HepG2 (cell line): ENCODE results near the gene PRKAR2B. TPM values are rescaled to one million over a fixed set of nuclear protein-coding genes. Genes with fewer than 3 reads are reported as not detected.

ENCODE experiments used
- ATAC-seq: fragments of 200-7000 bp; cut with Tn5 transposase; 3 replicates; pipeline ENCODE4 v1.9.1; 2020; ENCODE audit warnings: mild to moderate bottlenecking, moderate library complexity
- BruUV-seq: library from RNA; stranded (reverse); fragments of 400-500 nt; replicated peaks from 2 replicates; lab custom pipeline; 2021; lab: Mats Ljungman, UMichigan
- CTCF ChIA-PET: fragments of 300-600 bp; formaldehyde crosslinking; extraction: SDS; loops from one replicate; lab custom pipeline; 2021; ENCODE audit warnings: low total read pairs, inconsistent platforms, low intra/inter-chr PET ratio; lab: Yijun Ruan, JAX
- POLR2A ChIA-PET: fragments of 350-600 bp; sonication (Branson Sonifier 250); formaldehyde crosslinking; loops from one replicate; lab custom pipeline; 2020; ENCODE audit warnings: antibody characterized with exemption, inconsistent platforms; lab: Yijun Ruan, JAX
- DNase-seq: peaks from one replicate; pipeline ENCODE4 v3.0.0-alpha.2; 2015; ENCODE audit warnings: low spot score
- FAIRE-seq: peaks from 3 replicates; lab custom pipeline; 2011; peaks lifted over from hg19 to GRCh38; lab: Jason Lieb, UNC
- H2AFZ ChIP-seq: one replicate; pipeline ENCODE4 v1.6.1; 2011; ENCODE audit warnings: low read length, inconsistent platforms
- H3K27ac ChIP-seq: fragments of 300-600 bp; 3 replicates; pipeline ENCODE4 v1.8.0; 2011; ENCODE audit warnings: mixed run types, mild to moderate bottlenecking, mixed read lengths, low read length, inconsistent platforms; ENCODE audit not compliant: insufficient read depth; ENCODE audit errors: extremely low read length
- H3K27me3 ChIP-seq, 2 experiments: fragments of 200-600 bp in 1 of 2; 2 replicates in 1 of 2; 3 replicates in 1 of 2; pipeline versions ENCODE4 v1.6.0 to v1.8.0; 2011; ENCODE audit warnings: low read length in 2 of 2, mild to moderate bottlenecking in 2 of 2, moderate library complexity in 2 of 2, inconsistent platforms in 1 of 2; ENCODE audit not compliant: insufficient read depth in 2 of 2, control insufficient read depth in 1 of 2
- H3K36me3 ChIP-seq, 2 experiments: fragments of 200-600 bp in 1 of 2; replicated peaks in 1 of 2; 2 replicates in 1 of 2; 3 replicates in 1 of 2; pipeline versions ENCODE4 v1.5.1 to v1.8.0; 2011; ENCODE audit warnings: low read length in 2 of 2, inconsistent platforms in 1 of 2; ENCODE audit not compliant: insufficient read depth in 2 of 2, control insufficient read depth in 1 of 2
- H3K4me1 ChIP-seq: 2 replicates; pipeline ENCODE4 v1.5.1; 2012; ENCODE audit warnings: low read length, inconsistent platforms; ENCODE audit not compliant: insufficient read depth
- H3K4me2 ChIP-seq: 2 replicates; pipeline ENCODE4 v1.6.0; 2011; ENCODE audit warnings: low read depth, low read length, inconsistent platforms
- H3K4me3 ChIP-seq, 3 experiments: fragments of 200-600 bp in 1 of 3; sonication (generic), shearing (Covaris generic) in 1 of 3; replicated peaks in 1 of 3; 2 replicates each; pipeline ENCODE4 v1.5.1; 2011 to 2016; ENCODE audit warnings: low read length in 3 of 3, inconsistent platforms in 2 of 3, low read depth in 2 of 3, mild to moderate bottlenecking in 2 of 3, control low read depth in 1 of 3, mixed read lengths in 1 of 3; ENCODE audit not compliant: insufficient read depth in 1 of 3
- H3K79me2 ChIP-seq: one replicate; pipeline ENCODE4 v1.6.1; 2011; ENCODE audit warnings: low read length, inconsistent platforms; ENCODE audit not compliant: insufficient read depth
- H3K9ac ChIP-seq: 2 replicates; pipeline ENCODE4 v1.6.0; 2011; ENCODE audit warnings: mild to moderate bottlenecking, low read depth, low read length, inconsistent platforms; ENCODE audit not compliant: insufficient read depth
- H3K9me3 ChIP-seq: 2 replicates; pipeline ENCODE4 v1.5.1; 2012; ENCODE audit warnings: mild to moderate bottlenecking, low read length
- H4K20me1 ChIP-seq: 2 replicates; pipeline ENCODE4 v1.6.0; 2011; ENCODE audit warnings: inconsistent platforms, mild to moderate bottlenecking, low read length, moderate library complexity; ENCODE audit not compliant: insufficient read depth
- CBX5 ChIP-seq: sonication (generic); formaldehyde crosslinking; IDR thresholded peaks from 2 replicates; pipeline ENCODE4 v1.4.0; 2020; ENCODE audit warnings: missing genetic modification reagents, borderline replicate concordance
- PTBP1 ChIP-seq: fragments of 200-400 bp; formaldehyde crosslinking; IDR thresholded peaks from 2 replicates; pipeline ENCODE4 v1.6.1; 2018; ENCODE audit warnings: low read length, low read depth; ENCODE audit not compliant: poor library complexity, severe bottlenecking
- RFX5 ChIP-seq: IDR thresholded peaks from 2 replicates; pipeline ENCODE4 v1.6.1; 2011; ENCODE audit warnings: low read depth, low read length, improper control_type of control experiment
- SETDB1 ChIP-seq: sonication (generic); formaldehyde crosslinking; IDR thresholded peaks from 2 replicates; pipeline ENCODE4 v1.5.1; 2020; ENCODE audit warnings: missing genetic modification reagents, mild to moderate bottlenecking, borderline replicate concordance
- TP53 ChIP-seq: sonication (generic); formaldehyde crosslinking; conservative IDR thresholded peaks from 2 replicates; pipeline ENCODE4 v1.4.0; 2020; ENCODE audit warnings: missing genetic modification reagents
- ZNF335 ChIP-seq: sonication (generic); formaldehyde crosslinking; IDR thresholded peaks from 2 replicates; pipeline ENCODE4 v1.4.0; 2020; ENCODE audit warnings: missing genetic modification reagents
- ZNF460 ChIP-seq: sonication (generic); formaldehyde crosslinking; IDR thresholded peaks from 2 replicates; pipeline ENCODE4 v1.5.1; 2020; ENCODE audit warnings: missing genetic modification reagents, mild to moderate bottlenecking, borderline replicate concordance
- ZNF709 ChIP-seq: sonication (generic); formaldehyde crosslinking; IDR thresholded peaks from 2 replicates; pipeline ENCODE4 v1.5.0; 2020; ENCODE audit warnings: mild to moderate bottlenecking, missing genetic modification reagents
- WGBS: methylation state at CpG from one replicate; pipeline ENCODE4 v1.1.6; 2017; ENCODE audit warnings: low lambda C conversion rate; 5-methylcytosine and 5-hydroxymethylcytosine counted together
- in situ Hi-C: cut with HindIII; loops from 2 replicates; pipeline ENCODE4 v1.10.0; 2017; ENCODE audit warnings: low pct_unique_long_range_greater_than_20kb; ENCODE audit not compliant: extremely low pct_ligation_motif_present
- intact Hi-C: fragments of 100-400 bp; cut with micrococcal nuclease; formaldehyde crosslinking; loops from one replicate; pipeline ENCODE4 v1.10.0; 2022; ENCODE audit not compliant: unreplicated experiment
- polyA plus RNA-seq, 8 experiments: library from polyadenylated mRNA; depleted of rRNA in 3 of 8; stranded (reverse) in 7 of 8; unstranded in 1 of 8; fragments of >200 nt; fragmentation: Illumina TruSeq in 4 of 8; extraction: Trizol in 4 of 8; gene quantifications; 2 replicates each; pipeline versions ENCODE4 v1.2.1 to v1.2.3, GENCODE V29; 2011 to 2016; ENCODE audit warnings: low read depth in 4 of 8, missing spikeins in 1 of 8, mixed read lengths in 1 of 8; ENCODE audit not compliant: insufficient read depth in 1 of 8
- total RNA-seq, 5 experiments: library from RNA; depleted of rRNA; stranded (reverse); fragments of >200 nt; fragmentation: Illumina TruSeq; extraction: Trizol; gene quantifications; 2 replicates each; pipeline ENCODE4 v1.2.3, GENCODE V29; 2016; ENCODE audit warnings: low read depth in 1 of 5
- TF ChIP-seq, protein P1 (sequence below): sonication (generic); formaldehyde crosslinking; IDR thresholded peaks from 2 replicates; pipeline ENCODE4 v1.4.0; 2020; ENCODE audit warnings: mild to moderate bottlenecking, low read depth, missing genetic modification reagents
- TF ChIP-seq, protein P2 (sequence below): sonication (generic); formaldehyde crosslinking; conservative IDR thresholded peaks from 2 replicates; pipeline ENCODE4 v1.8.0; 2022; ENCODE audit warnings: mild to moderate bottlenecking, moderate library complexity, missing genetic modification reagents
- TF ChIP-seq, protein P3 (sequence below): sonication (generic); formaldehyde crosslinking; IDR thresholded peaks from 2 replicates; pipeline ENCODE4 v1.4.0; 2020; ENCODE audit warnings: low read depth, mild to moderate bottlenecking, missing genetic modification reagents

The PRKAR2B gene
- total and polyA plus RNA-seq, 2 of the 13 experiments (the other 11 are each of a cell fraction or from before 2014, with no cell fraction given): not detected

DNA sequence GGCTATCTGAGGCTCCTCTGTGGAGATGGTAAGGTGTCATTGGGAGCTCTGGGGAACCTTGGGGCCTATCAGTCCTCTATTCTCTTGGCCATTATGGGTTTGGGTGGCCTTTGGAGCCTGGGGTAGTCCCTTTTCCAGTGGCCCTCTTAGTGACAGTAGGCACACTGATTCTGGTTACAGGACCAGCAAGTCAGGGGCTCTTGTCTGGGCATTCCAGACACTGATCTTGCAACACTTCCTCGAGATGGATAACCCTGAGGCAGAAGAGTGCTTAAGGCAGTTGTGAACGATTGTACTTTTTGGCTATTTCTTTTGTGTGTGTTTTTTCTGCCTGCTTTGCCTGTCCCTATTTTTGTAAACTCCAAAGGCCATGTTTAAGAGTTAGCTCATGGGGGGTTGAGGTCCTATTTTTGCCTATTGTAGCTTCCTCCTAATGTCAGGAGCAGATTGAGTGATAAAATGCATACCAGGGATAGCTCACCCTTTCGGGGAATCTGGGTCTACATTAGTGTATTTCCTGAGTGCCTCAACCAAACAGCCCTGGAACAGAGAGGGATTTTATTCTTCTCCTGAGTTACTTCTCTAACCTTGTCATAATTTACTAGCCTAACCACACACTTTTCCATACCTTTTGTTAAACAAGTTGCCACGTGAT, 61.2 kb downstream of the PRKAR2B start:
- DNase-seq: no peak
- no peak overlapping the region for H2AFZ ChIP-seq
- no peak for FAIRE-seq
- H3K36me3 ChIP-seq: no peaks in the 10 kb centered on the region
- H4K20me1 ChIP-seq: no peaks in the 10 kb centered on the region
- BruUV-seq: no TSS peak
- CTCF ChIA-PET: no interaction called here
- 2% methylated on average over 4 of the region's 4 CpGs for WGBS
- ATAC-seq: no peak
- H3K4me2 ChIP-seq: no peak overlapping the region
- H3K9ac ChIP-seq: no peak overlapping the region
- H3K27me3 ChIP-seq: no peaks in the 10 kb centered on the region; a peak in 1 of 5 replicates
- no peak overlapping the region for H3K27ac ChIP-seq
- no peaks in the 10 kb centered on the region for H3K4me1 ChIP-seq
- H3K79me2 ChIP-seq: no peaks in the 10 kb centered on the region
- H3K9me3 ChIP-seq: no peaks in the 10 kb centered on the region
- in situ Hi-C loops: no loop called here
- POLR2A ChIA-PET: no interaction called here
- intact Hi-C loops: no loop called here
- no peak overlapping the region for H3K4me3 ChIP-seq
- TF ChIP-seq SETDB1 (no peak), RFX5 (no peak), ZNF709 (no peak), PTBP1 (no peak), CBX5 (CRISPR knock-in tag) (no peak), ZNF460 (CRISPR knock-in tag) (no peak), ZNF335 (CRISPR knock-in tag) (no peak), TP53 (no peak)
- TF ChIP-seq, protein P1, sequence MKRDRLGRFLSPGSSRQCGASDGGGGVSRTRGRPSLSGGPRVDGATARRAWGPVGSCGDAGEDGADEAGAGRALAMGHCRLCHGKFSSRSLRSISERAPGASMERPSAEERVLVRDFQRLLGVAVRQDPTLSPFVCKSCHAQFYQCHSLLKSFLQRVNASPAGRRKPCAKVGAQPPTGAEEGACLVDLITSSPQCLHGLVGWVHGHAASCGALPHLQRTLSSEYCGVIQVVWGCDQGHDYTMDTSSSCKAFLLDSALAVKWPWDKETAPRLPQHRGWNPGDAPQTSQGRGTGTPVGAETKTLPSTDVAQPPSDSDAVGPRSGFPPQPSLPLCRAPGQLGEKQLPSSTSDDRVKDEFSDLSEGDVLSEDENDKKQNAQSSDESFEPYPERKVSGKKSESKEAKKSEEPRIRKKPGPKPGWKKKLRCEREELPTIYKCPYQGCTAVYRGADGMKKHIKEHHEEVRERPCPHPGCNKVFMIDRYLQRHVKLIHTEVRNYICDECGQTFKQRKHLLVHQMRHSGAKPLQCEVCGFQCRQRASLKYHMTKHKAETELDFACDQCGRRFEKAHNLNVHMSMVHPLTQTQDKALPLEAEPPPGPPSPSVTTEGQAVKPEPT (CRISPR knock-in tag): no peak
- TF ChIP-seq, protein P2, sequence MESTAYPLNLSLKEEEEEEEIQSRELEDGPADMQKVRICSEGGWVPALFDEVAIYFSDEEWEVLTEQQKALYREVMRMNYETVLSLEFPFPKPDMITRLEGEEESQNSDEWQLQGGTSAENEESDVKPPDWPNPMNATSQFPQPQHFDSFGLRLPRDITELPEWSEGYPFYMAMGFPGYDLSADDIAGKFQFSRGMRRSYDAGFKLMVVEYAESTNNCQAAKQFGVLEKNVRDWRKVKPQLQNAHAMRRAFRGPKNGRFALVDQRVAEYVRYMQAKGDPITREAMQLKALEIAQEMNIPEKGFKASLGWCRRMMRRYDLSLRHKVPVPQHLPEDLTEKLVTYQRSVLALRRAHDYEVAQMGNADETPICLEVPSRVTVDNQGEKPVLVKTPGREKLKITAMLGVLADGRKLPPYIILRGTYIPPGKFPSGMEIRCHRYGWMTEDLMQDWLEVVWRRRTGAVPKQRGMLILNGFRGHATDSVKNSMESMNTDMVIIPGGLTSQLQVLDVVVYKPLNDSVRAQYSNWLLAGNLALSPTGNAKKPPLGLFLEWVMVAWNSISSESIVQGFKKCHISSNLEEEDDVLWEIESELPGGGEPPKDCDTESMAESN: no peak
- TF ChIP-seq, protein P3, sequence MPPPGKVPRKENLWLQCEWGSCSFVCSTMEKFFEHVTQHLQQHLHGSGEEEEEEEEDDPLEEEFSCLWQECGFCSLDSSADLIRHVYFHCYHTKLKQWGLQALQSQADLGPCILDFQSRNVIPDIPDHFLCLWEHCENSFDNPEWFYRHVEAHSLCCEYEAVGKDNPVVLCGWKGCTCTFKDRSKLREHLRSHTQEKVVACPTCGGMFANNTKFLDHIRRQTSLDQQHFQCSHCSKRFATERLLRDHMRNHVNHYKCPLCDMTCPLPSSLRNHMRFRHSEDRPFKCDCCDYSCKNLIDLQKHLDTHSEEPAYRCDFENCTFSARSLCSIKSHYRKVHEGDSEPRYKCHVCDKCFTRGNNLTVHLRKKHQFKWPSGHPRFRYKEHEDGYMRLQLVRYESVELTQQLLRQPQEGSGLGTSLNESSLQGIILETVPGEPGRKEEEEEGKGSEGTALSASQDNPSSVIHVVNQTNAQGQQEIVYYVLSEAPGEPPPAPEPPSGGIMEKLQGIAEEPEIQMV (CRISPR knock-in tag): no peak
